T-helper 17 cell (primary cell): ENCODE data around the gene GOLT1B. TPM values are rescaled to one million over a fixed set of nuclear protein-coding genes. Genes with fewer than 3 reads are reported as not detected.
"Not testable (repeated sequence)": the region's sequence is repeated elsewhere in the genome, so short reads cannot be mapped to it uniquely, and the experiment has no call there.

Experiments used
- ATAC-seq: fragments of 150-1000 bp; cut with Tn5 transposase; 2 replicates; pipeline ENCODE4 v1.10.0; 2021; ENCODE audit warnings: mild to moderate bottlenecking, moderate library complexity
- DNase-seq, 3 donors: peaks; one replicate each; pipeline versions ENCODE4 v3.0.0 to v3.0.0-alpha.2; 2020 to 2021
- H3K9me3 ChIP-seq: one replicate; pipeline ENCODE4 v1.7.0; 2013; ENCODE audit warnings: low read length, mild to moderate bottlenecking; ENCODE audit not compliant: control insufficient read depth, poor library complexity, severe bottlenecking
- H3K27ac Mint-ChIP-seq: one replicate; pipeline ENCODE4 v1.8.0; 2022; ENCODE audit warnings: mild to moderate bottlenecking, moderate library complexity, mixed read lengths
- H3K27me3 Mint-ChIP-seq: one replicate; pipeline ENCODE4 v1.8.0; 2022; ENCODE audit warnings: mixed read lengths
- H3K36me3 Mint-ChIP-seq: one replicate; pipeline ENCODE4 v1.8.0; 2022; ENCODE audit warnings: low read depth, mixed read lengths
- H3K4me1 Mint-ChIP-seq: one replicate; pipeline ENCODE4 v1.8.0; 2022; ENCODE audit warnings: mild to moderate bottlenecking, mixed read lengths
- H3K4me3 Mint-ChIP-seq: one replicate; pipeline ENCODE4 v1.8.0; 2022; ENCODE audit warnings: mild to moderate bottlenecking, moderate library complexity, mixed read lengths
- total RNA-seq, 4 donors: library from RNA in 2 of 4; stranded (reverse) in 2 of 4; gene quantifications; one replicate each; pipeline ENCODE4 v1.2.3 and lab custom pipeline; 2022 to 2026

GOLT1B gene
- total RNA-seq (10 to 100 TPM; 31.2 to 38.3 TPM), total RNA-seq (lab: John Stamatoyannopoulos, UW) (34.5 to 39.0 reads per million in 2 donors)

GRCh38 chr12:21501258-21502163 lies at the start of gene GOLT1B, which contains the start of gene RECQL:
GOLT1B (plus strand) TSS chr12:21501789; CDS start chr12:21501924, 135 bp downstream.
RECQL (minus strand) TSS chr12:21501635; CDS start chr12:21499570, 2,065 bp downstream.
- Mint-ChIP-seq H3K36me3 (peaks cover 3% of the 10 kb centered on the region), H3K27ac (no peak within 1 kb of the TSS), H3K4me3 (no peak within 1 kb of the TSS), H3K4me1 (peaks cover 25% of the 10 kb centered on the region), H3K27me3 (no peaks in the 10 kb centered on the region)
- peak; percentile 68 to 81 (median 80) for DNase-seq
- ATAC-seq, result peak; percentile 96
- H3K9me3 ChIP-seq, result no peaks in the 10 kb centered on the region

GRCh38 chr12:21453312-21453852 lies 48.2 kb upstream of the GOLT1B start:
- Mint-ChIP-seq H3K4me1 (peaks cover 37% of the 10 kb centered on the region), H3K4me3 (peak overlapping the region; percentile 84), H3K27ac (peak overlapping the region; percentile 92), H3K27me3 (no peaks in the 10 kb centered on the region), H3K36me3 (peaks cover 4% of the 10 kb centered on the region)
- DNase-seq (no peak), ATAC-seq (peak; percentile 16)
- H3K9me3 ChIP-seq, result no peaks in the 10 kb centered on the region

- Mint-ChIP-seq H3K27me3 (no peaks in the 10 kb centered on the region), H3K4me3 (peak overlapping the region; percentile 60), H3K36me3 (peaks cover 4% of the 10 kb centered on the region), H3K27ac (peak overlapping the region; percentile 93), H3K4me1 (peaks cover 37% of the 10 kb centered on the region)
- no peak for DNase-seq
- ATAC-seq, result peak; percentile 89
- no peaks in the 10 kb centered on the region for H3K9me3 ChIP-seq
Observed at GRCh38 chr12:21456291-21456780, 45.3 kb upstream of the GOLT1B start.

GRCh38 chr12:21459474-21459873 lies 42.1 kb upstream of the GOLT1B start:
- H3K27me3 Mint-ChIP-seq, result no peaks in the 10 kb centered on the region
- H3K36me3 Mint-ChIP-seq, result peaks cover 6% of the 10 kb centered on the region
- no peak for ATAC-seq
- no peak for DNase-seq
- peak overlapping the region; percentile 3 for H3K27ac Mint-ChIP-seq
- peaks cover 30% of the 10 kb centered on the region for H3K4me1 Mint-ChIP-seq
- no peaks in the 10 kb centered on the region for H3K9me3 ChIP-seq
- no peak overlapping the region for H3K4me3 Mint-ChIP-seq

- not testable (repeated sequence) for H3K4me1 Mint-ChIP-seq, H3K9me3 ChIP-seq, H3K36me3 Mint-ChIP-seq, H3K27me3 Mint-ChIP-seq, H3K27ac Mint-ChIP-seq, H3K4me3 Mint-ChIP-seq, ATAC-seq, DNase-seq
Observed at GRCh38 chr12:21467334-21467733, 34.3 kb upstream of the GOLT1B start.

- no peak for DNase-seq
- no peaks in the 10 kb centered on the region for H3K9me3 ChIP-seq
- no peaks in the 10 kb centered on the region for H3K4me1 Mint-ChIP-seq
- H3K27me3 Mint-ChIP-seq, result no peaks in the 10 kb centered on the region
- H3K36me3 Mint-ChIP-seq, result peaks cover 3% of the 10 kb centered on the region
- H3K4me3 Mint-ChIP-seq, result no peak overlapping the region
- ATAC-seq, result no peak
- H3K27ac Mint-ChIP-seq, result no peak overlapping the region
Observed at GRCh38 chr12:21471294-21471693, 30.3 kb upstream of the GOLT1B start.

- DNase-seq, result no peak
- no peaks in the 10 kb centered on the region for H3K9me3 ChIP-seq
- Mint-ChIP-seq H3K4me3 (no peak overlapping the region), H3K27ac (no peak overlapping the region), H3K4me1 (no peaks in the 10 kb centered on the region), H3K36me3 (peaks cover 3% of the 10 kb centered on the region), H3K27me3 (no peaks in the 10 kb centered on the region)
- no peak for ATAC-seq
Observed at GRCh38 chr12:21472197-21472823, 29.3 kb upstream of the GOLT1B start.

GRCh38 chr12:21475552-21475951 lies 26.0 kb upstream of the GOLT1B start:
- ATAC-seq (no peak), DNase-seq (no peak)
- H3K27me3 Mint-ChIP-seq, result no peaks in the 10 kb centered on the region
- H3K9me3 ChIP-seq, result no peaks in the 10 kb centered on the region
- peak overlapping the region; percentile 32 for H3K27ac Mint-ChIP-seq
- peaks cover 3% of the 10 kb centered on the region for H3K36me3 Mint-ChIP-seq
- no peak overlapping the region for H3K4me3 Mint-ChIP-seq
- H3K4me1 Mint-ChIP-seq, result peaks cover 2% of the 10 kb centered on the region

- DNase-seq (no peak), ATAC-seq (no peak)
- H3K27ac Mint-ChIP-seq, result peak overlapping the region; percentile 41
- peaks cover 2% of the 10 kb centered on the region for H3K4me1 Mint-ChIP-seq
- no peaks in the 10 kb centered on the region for H3K27me3 Mint-ChIP-seq
- H3K4me3 Mint-ChIP-seq, result no peak overlapping the region
- peaks cover 3% of the 10 kb centered on the region for H3K36me3 Mint-ChIP-seq
- H3K9me3 ChIP-seq, result no peaks in the 10 kb centered on the region
Observed at GRCh38 chr12:21476949-21477348, 24.6 kb upstream of the GOLT1B start.

- Mint-ChIP-seq H3K4me1 (peaks cover 2% of the 10 kb centered on the region), H3K27ac (no peak overlapping the region), H3K27me3 (no peaks in the 10 kb centered on the region), H3K4me3 (no peak overlapping the region), H3K36me3 (no peaks in the 10 kb centered on the region)
- DNase-seq (no peak), ATAC-seq (no peak)
- H3K9me3 ChIP-seq, result no peaks in the 10 kb centered on the region
Observed at GRCh38 chr12:21478756-21479455, 22.7 kb upstream of the GOLT1B start.

GRCh38 chr12:21483531-21483930 lies 18.1 kb upstream of the GOLT1B start:
- ATAC-seq, result no peak
- no peak for DNase-seq
- no peaks in the 10 kb centered on the region for H3K27me3 Mint-ChIP-seq
- no peaks in the 10 kb centered on the region for H3K9me3 ChIP-seq
- no peak overlapping the region for H3K4me3 Mint-ChIP-seq
- peaks cover 7% of the 10 kb centered on the region for H3K36me3 Mint-ChIP-seq
- no peak overlapping the region for H3K27ac Mint-ChIP-seq
- H3K4me1 Mint-ChIP-seq, result peaks cover 6% of the 10 kb centered on the region

- ATAC-seq (no peak), DNase-seq (no peak)
- H3K27ac Mint-ChIP-seq, result no peak overlapping the region
- peaks cover 6% of the 10 kb centered on the region for H3K4me1 Mint-ChIP-seq
- no peaks in the 10 kb centered on the region for H3K9me3 ChIP-seq
- H3K36me3 Mint-ChIP-seq, result peaks cover 10% of the 10 kb centered on the region
- no peak overlapping the region for H3K4me3 Mint-ChIP-seq
- no peaks in the 10 kb centered on the region for H3K27me3 Mint-ChIP-seq
Observed at GRCh38 chr12:21485998-21486397, 15.6 kb upstream of the GOLT1B start.

- H3K27ac Mint-ChIP-seq, result no peak overlapping the region
- DNase-seq (no peak), ATAC-seq (no peak)
- H3K36me3 Mint-ChIP-seq, result peaks cover 3% of the 10 kb centered on the region
- H3K4me3 Mint-ChIP-seq, result peak overlapping the region; percentile 31
- H3K9me3 ChIP-seq, result no peaks in the 10 kb centered on the region
- peaks cover 23% of the 10 kb centered on the region for H3K4me1 Mint-ChIP-seq
- H3K27me3 Mint-ChIP-seq, result no peaks in the 10 kb centered on the region
Observed at GRCh38 chr12:21499765-21500164, 1.8 kb upstream of the GOLT1B start.
